ENCODE results near the gene TMED7.

TMED7 gene

GRCh38 chr5:115579216-115579615 lies 46.6 kb downstream of the TMED7 start:
- no peak for FAIRE-seq

GRCh38 chr5:115578657-115579056 lies 47.2 kb downstream of the TMED7 start:
- no peak for FAIRE-seq

- no peak for FAIRE-seq
These were observed 48.1 kb downstream of the TMED7 start for GRCh38 chr5:115577741-115578140.

GRCh38 chr5:115577329-115577728 lies 48.5 kb downstream of the TMED7 start:
- no peak for FAIRE-seq

- FAIRE-seq, result no peak
These were observed 50.4 kb downstream of the TMED7 start for GRCh38 chr5:115575167-115576070.

- FAIRE-seq, result no peak
These were observed 52.7 kb downstream of the TMED7 start for GRCh38 chr5:115573133-115573532.

- no peak for FAIRE-seq
These were observed 54.4 kb downstream of the TMED7 start for GRCh38 chr5:115571441-115571878.

GRCh38 chr5:115568668-115569067 lies 57.2 kb downstream of the TMED7 start:
- FAIRE-seq, result no peak

GRCh38 chr5:115565233-115565632 lies 60.6 kb downstream of the TMED7 start:
- FAIRE-seq, result no peak
